Psoas muscle (tissue), 8 donors: ENCODE data around the gene PIP5K1B. TPM values are rescaled to one million over a fixed set of nuclear protein-coding genes. Genes with fewer than 3 reads are reported as not detected.

Experiments used
- ATAC-seq, 4 donors: fragments of 200-7000 bp; cut with Tn5 transposase; one replicate each; pipeline ENCODE4 v1.9.1; 2020; ENCODE audit warnings: moderate library complexity in 3 of 4, mild to moderate bottlenecking in 2 of 4
- DNase-seq, 2 donors: peaks; one replicate each; pipeline ENCODE4 v3.0.0-alpha.2; 2020
- H3K27ac ChIP-seq: fragments of 200-600 bp; one replicate; pipeline ENCODE4 v1.8.0; 2022
- H3K27me3 ChIP-seq, 3 donors: fragments of 200-600 bp in 1 of 3; one replicate each; pipeline versions ENCODE4 v1.6.1 to v1.8.0; 2013 to 2022; ENCODE audit warnings: low read length in 2 of 3, mild to moderate bottlenecking in 2 of 3, moderate library complexity in 1 of 3; ENCODE audit not compliant: insufficient read depth in 3 of 3
- H3K36me3 ChIP-seq, 2 donors: fragments of 200-600 bp in 1 of 2; one replicate each; pipeline versions ENCODE4 v1.6.1 to v1.8.0; 2013 to 2022; ENCODE audit warnings: low read depth in 1 of 2, mild to moderate bottlenecking in 1 of 2, moderate library complexity in 1 of 2; ENCODE audit not compliant: insufficient read depth in 1 of 2
- H3K4me1 ChIP-seq: fragments of 200-600 bp; one replicate; pipeline ENCODE4 v1.8.0; 2022
- H3K4me3 ChIP-seq: fragments of 200-600 bp; one replicate; pipeline ENCODE4 v1.8.0; 2022; ENCODE audit warnings: mild to moderate bottlenecking
- H3K9me3 ChIP-seq: fragments of 200-600 bp; one replicate; pipeline ENCODE4 v1.8.0; 2022
- CTCF ChIP-seq: fragments of 200-600 bp; IDR thresholded peaks from one replicate; pipeline ENCODE4 v1.8.0; 2022; ENCODE audit warnings: antibody characterized with exemption
- WGBS, 3 donors: extraction: QIAGEN DNeasy Blood & Tissue Kit; methylation state at CpG; one replicate each; pipeline versions ENCODE4 v1.1.6 to v1.1.7; 2013; 5-methylcytosine and 5-hydroxymethylcytosine counted together
- intact Hi-C, 2 donors: fragments of 100-400 bp; cut with DNase I; formaldehyde crosslinking; loops; one replicate each; pipeline versions ENCODE4 v1.11.0 to v1.14.2; 2022
- polyA plus RNA-seq, 3 donors: library from polyadenylated mRNA; stranded (reverse); fragments of 200-250 nt; gene quantifications; one replicate each; pipeline ENCODE4 v1.2.3, GENCODE V29; 2013
- total RNA-seq, 4 donors: library from RNA; stranded (reverse); fragmentation: NEBNext Ultra II Directional in 2 of 4; extraction: Animal tissue kit (Norgen Biotek cat#: 25700) in 2 of 4; gene quantifications; one replicate each; pipeline versions ENCODE4 v1.2.1 to v1.2.4, GENCODE V29; 2021 to 2023
- donor health status: healthy with polysubstance abuse.
- donor health status: DM: no; HTN: no; CAD: no; lungs with moderate emphysema.
- donor health status: Bipolar disorder and iron deficiency.
- donor health status: healthy.
- donor health status: DM: yes; HTN: yes; CAD: no.
- donor health status: DM: no; HTN: no; CAD: no.
- donor health status: DM: no; HTN: no; CAD: no.
- donor health status: DM: yes; HTN: yes; CAD: no.

PIP5K1B gene
- total and polyA plus RNA-seq, 7 donors = 0.48 to 2.5 (median 1.7) TPM

- Histone ChIP-seq H3K27me3 (no peaks in the 10 kb centered on the region), H3K27ac (no peak overlapping the region), H3K36me3 (no peaks in the 10 kb centered on the region), H3K9me3 (no peaks in the 10 kb centered on the region), H3K4me1 (no peaks in the 10 kb centered on the region), H3K4me3 (no peak overlapping the region)
- DNase-seq (no peak), ATAC-seq (no peak)
- intact Hi-C loops = no loop called here
- TF ChIP-seq CTCF = no peak
- WGBS, 3 donors = 55 to 59% (median 57%) methylated on average over 5 of the region's 5 CpGs
Observed at GRCh38 chr9:69016191-69017096, 311.4 kb downstream of the PIP5K1B start.

GRCh38 chr9:69018737-69019136, 313.7 kb downstream of the PIP5K1B start:
- intact Hi-C loops = no loop called here
- Histone ChIP-seq H3K27ac (no peak overlapping the region), H3K36me3 (no peaks in the 10 kb centered on the region), H3K9me3 (no peaks in the 10 kb centered on the region), H3K4me3 (no peak overlapping the region), H3K4me1 (no peaks in the 10 kb centered on the region), H3K27me3 (no peaks in the 10 kb centered on the region)
- ATAC-seq (no peak), DNase-seq (no peak)
- no peak for TF ChIP-seq CTCF
- WGBS, 3 donors = 74 to 76% (median 75%) methylated on average over 5 of the region's 5 CpGs

GRCh38 chr9:69019808-69020207, 314.8 kb downstream of the PIP5K1B start:
- peaks cover 0 to 1% (median 0%) of the 10 kb centered on the region in 3 donors for H3K27me3 ChIP-seq
- DNase-seq (no peak), ATAC-seq (no peak)
- no peaks in the 10 kb centered on the region for H3K36me3 ChIP-seq
- 60 to 69% (median 68%) methylated on average over 3 of the region's 3 CpGs for WGBS, 3 donors
- intact Hi-C loops = no loop called here
- no peak overlapping the region for H3K4me3 ChIP-seq
- TF ChIP-seq CTCF = no peak
- H3K4me1 ChIP-seq = no peaks in the 10 kb centered on the region
- no peak overlapping the region for H3K27ac ChIP-seq
- no peaks in the 10 kb centered on the region for H3K9me3 ChIP-seq

GRCh38 chr9:69020301-69021145, 315.5 kb downstream of the PIP5K1B start:
- Histone ChIP-seq H3K27ac (no peak overlapping the region), H3K4me1 (no peaks in the 10 kb centered on the region), H3K4me3 (no peak overlapping the region), H3K9me3 (no peaks in the 10 kb centered on the region), H3K36me3 (no peaks in the 10 kb centered on the region), H3K27me3 (peaks cover 0 to 1% (median 0%) of the 10 kb centered on the region in 3 donors)
- intact Hi-C loops = no loop called here
- DNase-seq (no peak), ATAC-seq (no peak)
- no peak for TF ChIP-seq CTCF
- 91 to 97% (median 97%) methylated on average over 7 to 8 of the region's 8 CpGs for WGBS, 3 donors
